GM18520 (cell line): Measurements from ENCODE around the gene SLC16A8.
"Not testable (repeated sequence)": the region's sequence is repeated elsewhere in the genome, so short reads cannot be mapped to it uniquely, and the experiment has no call there.

Experiments used
- ATAC-seq: cut with Tn5 transposase; IDR thresholded peaks from one replicate; pipeline ENCODE4 v1.9.1; 2021; ENCODE audit not compliant: unreplicated experiment

SLC16A8 gene

GRCh38 chr22:38051261-38051660, 32.7 kb downstream of the SLC16A8 start:
- ATAC-seq: no peak

DNA sequence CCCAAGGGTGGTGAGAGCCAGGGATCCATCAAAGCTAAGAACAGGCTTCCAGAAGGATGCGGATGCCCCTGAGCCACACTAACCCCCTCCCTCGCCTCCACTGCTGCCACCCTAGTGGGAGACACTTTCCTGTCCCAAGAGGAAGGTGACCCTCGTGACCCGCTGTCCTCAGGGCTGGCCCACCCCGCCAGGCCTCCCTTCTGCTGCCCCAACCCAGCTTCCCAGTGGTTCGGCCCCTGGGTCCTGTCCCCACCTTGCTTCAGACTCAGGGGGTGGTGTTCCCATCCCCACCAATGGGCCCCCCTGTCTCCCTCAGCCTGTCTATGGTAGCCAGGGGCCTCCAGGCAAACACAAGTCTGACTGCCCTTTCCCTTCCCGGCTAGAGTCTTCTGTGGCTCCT, 33.3 kb downstream of the SLC16A8 start:
- no peak for ATAC-seq

- ATAC-seq: no peak
These were observed 34.0 kb downstream of the SLC16A8 start for GRCh38 chr22:38049812-38050619.

GRCh38 chr22:38046070-38046748, 37.8 kb downstream of the SLC16A8 start:
- no peak for ATAC-seq

DNA sequence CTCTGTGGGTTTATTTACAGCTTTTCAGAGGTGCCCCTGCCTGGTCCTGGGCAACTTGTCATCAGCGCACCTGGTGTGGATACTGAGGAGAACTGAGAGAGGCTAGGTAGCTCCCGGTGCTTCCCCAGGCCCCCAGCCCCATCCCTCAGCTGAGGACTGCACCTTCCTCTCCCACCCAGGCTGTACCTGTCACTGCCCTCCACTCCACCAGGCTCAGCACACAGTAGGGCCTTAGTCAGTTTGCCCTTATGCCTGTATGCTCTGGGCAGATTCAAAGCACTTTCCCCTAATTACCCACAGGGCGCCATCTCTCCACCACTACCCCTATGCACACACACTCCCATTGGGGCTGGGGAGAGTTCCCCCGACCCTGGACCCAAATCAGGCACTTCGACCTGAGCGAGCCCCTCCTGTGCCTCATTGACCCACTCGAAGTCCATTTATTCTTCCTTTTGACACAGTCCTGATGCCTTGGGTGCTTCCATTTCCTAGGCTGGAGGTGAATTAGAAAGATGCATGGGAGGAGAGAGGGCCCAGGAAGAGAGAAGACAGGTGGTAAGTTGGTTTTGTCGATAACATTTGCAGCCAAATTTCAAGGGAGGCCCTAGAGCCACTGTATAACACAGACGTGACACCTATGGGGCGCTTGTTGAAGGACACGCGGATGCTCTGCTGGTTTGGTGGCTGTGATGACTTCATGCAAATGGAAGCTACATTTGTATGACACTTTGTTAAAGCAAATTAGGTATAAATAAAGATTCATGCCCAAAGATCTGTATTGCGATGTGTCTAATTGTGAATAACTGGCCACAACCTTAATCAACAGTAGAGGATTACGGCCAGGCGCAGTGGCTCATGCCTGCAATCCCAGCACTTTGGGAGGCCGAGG, 40.6 kb downstream of the SLC16A8 start:
- no peak for ATAC-seq

GRCh38 chr22:38042488-38042790, 41.5 kb downstream of the SLC16A8 start:
- no peak for ATAC-seq

- ATAC-seq: no peak
These were observed 42.1 kb downstream of the SLC16A8 start for GRCh38 chr22:38041760-38042487.

DNA sequence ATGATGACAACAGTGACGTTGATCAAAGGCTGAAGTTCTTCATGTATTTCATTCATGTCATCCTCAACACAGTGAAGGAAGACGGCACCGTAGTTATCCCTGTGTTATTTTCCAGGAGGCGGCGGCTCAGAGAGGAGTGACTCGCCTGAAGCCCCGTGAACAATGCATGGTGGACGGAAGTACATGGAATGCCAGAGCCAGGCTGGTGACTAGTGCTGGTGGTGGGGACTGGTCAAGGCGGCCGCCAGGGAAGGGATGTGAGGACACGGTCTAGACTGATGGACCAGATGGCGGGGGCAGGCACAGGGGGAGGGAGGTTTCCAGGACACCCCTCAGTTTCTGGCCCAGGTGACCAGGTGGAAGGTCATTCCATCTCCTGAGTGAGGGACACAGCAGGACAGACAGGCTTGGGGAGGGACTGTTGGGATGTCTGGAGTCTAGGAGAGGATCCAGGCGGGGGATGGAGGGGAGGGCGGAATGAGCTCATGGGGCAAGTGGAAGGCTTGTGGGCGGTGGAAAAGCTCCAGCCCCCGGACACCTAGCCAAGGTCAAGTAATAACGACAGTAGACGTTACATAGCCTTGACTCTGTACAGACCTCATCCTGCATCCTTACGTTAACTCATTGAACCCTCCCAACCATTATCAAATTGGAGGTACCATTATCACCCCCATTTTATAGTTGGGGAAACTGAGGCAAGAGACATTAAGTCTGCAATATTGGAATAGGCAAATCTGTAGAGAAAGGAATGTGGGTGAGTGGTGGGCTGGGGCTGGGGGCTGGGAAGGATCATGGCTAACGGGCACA, 42.8 kb downstream of the SLC16A8 start:
- no peak for ATAC-seq

DNA sequence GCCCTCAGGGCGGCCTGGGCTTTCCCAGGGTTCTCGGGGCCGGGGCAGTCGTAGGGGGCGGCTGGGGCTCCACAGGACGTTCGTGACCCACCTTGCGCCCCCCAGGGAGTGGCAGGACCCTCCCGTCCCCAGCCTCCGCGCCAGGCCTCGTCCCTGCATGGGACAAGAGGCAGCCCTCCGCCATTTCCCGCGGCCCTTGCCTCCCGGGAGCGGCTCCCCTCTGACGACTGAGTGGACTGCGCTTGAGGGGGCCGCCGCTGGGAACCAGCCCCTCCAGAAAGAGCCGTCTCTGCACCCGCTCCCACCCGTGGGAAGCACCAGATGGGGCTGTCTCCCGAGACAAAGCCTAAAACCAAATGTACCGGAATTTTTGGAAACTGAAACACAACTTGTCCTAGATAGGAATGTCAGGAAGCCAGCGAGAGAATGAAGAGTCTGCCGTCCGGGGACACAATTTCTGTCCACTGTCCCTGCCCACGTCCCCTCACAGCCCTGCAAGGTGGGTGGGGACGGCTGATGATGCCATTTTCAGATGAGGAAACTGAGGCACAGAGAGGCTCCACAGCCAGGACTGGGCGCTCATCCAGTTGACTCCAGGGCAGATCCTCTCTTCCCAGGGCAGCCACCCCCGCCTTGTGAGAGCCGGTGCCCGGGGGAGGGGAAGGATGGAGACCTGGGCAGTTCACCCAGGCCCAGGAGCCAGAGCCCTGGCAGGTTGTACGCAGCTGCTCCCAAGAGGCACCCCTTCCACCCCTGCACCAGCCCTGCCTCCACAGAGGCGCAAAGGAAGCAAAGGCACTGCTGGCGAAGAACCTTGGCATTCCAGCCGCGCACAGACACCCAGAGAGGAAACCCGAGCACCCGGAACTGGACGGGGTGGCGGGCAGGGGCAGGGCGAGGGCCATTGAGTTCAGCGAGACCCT, 44.8 kb downstream of the SLC16A8 start:
- ATAC-seq: no peak

- no peak for ATAC-seq
These were observed 45.6 kb downstream of the SLC16A8 start for GRCh38 chr22:38038426-38038825.

GRCh38 chr22:38037367-38038150, 46.4 kb downstream of the SLC16A8 start:
- not testable (repeated sequence) for ATAC-seq

DNA sequence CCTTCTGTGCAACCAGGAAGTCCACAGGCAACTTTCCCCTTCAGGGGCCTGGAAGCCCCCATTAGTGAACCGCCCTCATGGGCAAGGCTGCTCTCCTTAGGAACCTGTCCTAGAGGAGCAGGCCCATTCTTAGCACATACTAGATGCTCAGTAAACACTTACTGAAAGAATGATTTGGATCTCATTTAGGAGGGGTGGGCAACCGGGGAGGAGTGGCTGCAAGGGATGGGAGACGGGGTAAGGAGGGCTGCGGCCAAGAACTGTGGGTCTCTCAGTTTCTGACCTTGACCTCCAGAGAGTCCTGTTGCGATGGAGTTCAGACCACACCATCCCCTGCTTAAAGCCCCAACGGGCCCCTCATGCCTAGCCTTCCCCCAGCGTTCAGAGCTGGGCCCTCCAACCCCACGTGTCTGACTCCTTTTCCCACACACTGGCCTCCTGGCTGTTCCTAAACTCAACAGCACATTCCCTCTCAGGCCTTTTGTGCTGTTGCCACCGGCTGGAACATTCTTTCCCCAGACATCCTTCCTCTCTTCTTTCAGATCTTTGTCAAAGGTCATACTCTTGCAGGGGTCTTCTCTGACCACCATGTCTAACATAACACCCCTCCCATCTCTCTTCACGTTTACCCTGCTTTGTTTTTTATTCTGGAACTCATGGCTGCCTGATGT, 47.5 kb downstream of the SLC16A8 start:
- no peak for ATAC-seq

DNA sequence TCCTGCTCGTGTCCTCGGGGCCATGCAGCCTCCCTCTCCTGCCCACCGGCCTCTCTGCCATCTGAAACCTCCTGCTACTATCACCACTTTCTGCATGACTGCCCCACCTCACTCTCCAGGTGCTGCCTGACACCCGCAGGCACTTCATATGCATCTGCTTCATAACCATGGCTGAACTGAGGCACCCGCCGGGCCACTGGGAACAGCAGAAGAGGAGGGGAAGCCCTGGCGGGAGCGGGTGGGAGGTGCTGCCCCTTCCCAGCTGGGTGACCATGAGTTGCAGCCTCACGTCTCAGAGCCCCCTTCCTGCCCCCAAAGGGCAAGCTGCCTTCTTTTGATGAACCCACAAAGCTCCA, 48.5 kb downstream of the SLC16A8 start:
- no peak for ATAC-seq

- no peak for ATAC-seq
These were observed 49.0 kb downstream of the SLC16A8 start for GRCh38 chr22:38034884-38035529.

DNA sequence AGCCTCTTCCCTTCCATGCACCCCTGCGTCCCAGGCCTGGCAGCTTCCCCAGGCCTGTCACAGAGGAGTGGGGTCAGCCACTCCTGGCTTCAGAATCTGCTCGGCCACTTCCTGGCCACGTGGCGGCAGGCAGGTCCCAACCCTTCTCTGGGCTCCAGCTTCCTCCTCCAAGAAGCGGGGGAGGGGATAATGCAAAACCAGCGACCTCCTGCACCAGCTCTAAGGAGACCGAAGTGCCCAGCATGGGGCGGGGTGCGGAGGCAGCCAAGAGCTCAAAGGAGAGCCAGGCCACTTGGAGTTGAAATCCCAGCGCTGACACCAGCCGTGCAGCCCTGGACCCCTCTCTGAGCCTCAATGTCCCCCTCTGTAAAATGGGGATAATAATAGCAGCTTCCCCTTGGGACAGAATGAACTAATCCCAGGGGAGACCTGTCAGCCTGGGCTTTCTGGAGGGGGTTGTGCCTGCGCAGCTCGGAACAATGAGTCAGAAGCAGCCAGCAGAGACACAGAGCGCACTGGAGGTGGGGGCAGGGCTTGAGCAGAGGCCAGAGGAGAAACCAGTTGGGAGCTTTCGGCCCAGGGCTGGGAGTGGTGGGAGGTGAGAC, 49.6 kb downstream of the SLC16A8 start:
- no peak for ATAC-seq

- no peak for ATAC-seq
These were observed 50.3 kb downstream of the SLC16A8 start for GRCh38 chr22:38033522-38034277.
